H1 (cell line): ENCODE results near the gene PSME1. TPM values are rescaled to one million over a fixed set of nuclear protein-coding genes. Genes with fewer than 3 reads are reported as not detected.

Experiments used
- CTCF ChIA-PET: fragments of 300-600 bp; sonication (Branson Sonifier 250); formaldehyde crosslinking; loops from one replicate; lab custom pipeline; 2021; ENCODE audit not compliant: partially characterized antibody; lab: Charles Lee
- POLR2A ChIA-PET: fragments of 300-600 bp; sonication (Branson Sonifier 250); formaldehyde crosslinking; loops from one replicate; lab custom pipeline; 2021; ENCODE audit warnings: inconsistent platforms; ENCODE audit not compliant: partially characterized antibody; lab: Charles Lee
- DNase-seq, 2 experiments: peaks; one replicate each; pipeline versions ENCODE4 v3.0.0 to v3.0.0-alpha.2; 2010 to 2022; ENCODE audit warnings: low spot score in 2 of 2, low read depth in 1 of 2, mixed read lengths in 1 of 2
- FAIRE-seq: peaks from 2 replicates; lab custom pipeline; 2011; peaks lifted over from hg19 to GRCh38; lab: Jason Lieb, UNC
- H2AFZ ChIP-seq: 2 replicates; pipeline ENCODE4 v1.8.1; 2012; ENCODE audit warnings: low read length, inconsistent platforms
- H2AK5ac ChIP-seq: 2 replicates; pipeline ENCODE4 v1.6.1; 2013; ENCODE audit warnings: low read depth, low read length
- H2BK120ac ChIP-seq: replicated peaks from 2 replicates; pipeline ENCODE3; 2013; ENCODE audit warnings: low read depth, low read length, inconsistent platforms
- H2BK12ac ChIP-seq: 2 replicates; pipeline ENCODE4 v1.6.1; 2013; ENCODE audit warnings: low read depth, low read length
- H2BK15ac ChIP-seq: 2 replicates; pipeline ENCODE4 v1.6.1; 2013; ENCODE audit warnings: low read length
- H2BK20ac ChIP-seq: 2 replicates; pipeline ENCODE4 v1.6.1; 2013; ENCODE audit warnings: low read length
- H2BK5ac ChIP-seq: 2 replicates; pipeline ENCODE4 v1.6.1; 2013; ENCODE audit warnings: low read depth, low read length
- H3K14ac ChIP-seq: 2 replicates; pipeline ENCODE4 v1.6.1; 2013; ENCODE audit warnings: inconsistent platforms; ENCODE audit not compliant: insufficient read length
- H3K18ac ChIP-seq: 2 replicates; pipeline ENCODE4 v1.6.1; 2013; ENCODE audit warnings: low read length; ENCODE audit errors: extremely low read depth
- H3K23ac ChIP-seq: 2 replicates; pipeline ENCODE4 v1.6.1; 2013; ENCODE audit warnings: inconsistent platforms; ENCODE audit not compliant: insufficient read length
- H3K23me2 ChIP-seq: 2 replicates; pipeline ENCODE4 v1.6.1; 2013; ENCODE audit warnings: low read depth, low read length
- H3K27ac ChIP-seq: 2 replicates; pipeline ENCODE4 v1.6.1; 2011; ENCODE audit warnings: low read depth, low read length, inconsistent platforms
- H3K27me3 ChIP-seq, 4 experiments: replicated peaks in 1 of 4; 1 replicate in 1 of 4; 2 replicates in 3 of 4; pipeline versions ENCODE4 v1.6.1 to v1.8.1; 2011 to 2013; ENCODE audit warnings: low read length in 3 of 4, mild to moderate bottlenecking in 3 of 4, inconsistent platforms in 2 of 4, mixed read lengths in 2 of 4, moderate library complexity in 1 of 4; ENCODE audit not compliant: control insufficient read depth in 3 of 4, insufficient read depth in 3 of 4; ENCODE audit errors: extremely low read depth in 1 of 4
- H3K36me3 ChIP-seq, 4 experiments: 2 replicates each; pipeline versions ENCODE4 v1.6.1 to v1.8.1; 2011 to 2013; ENCODE audit warnings: mild to moderate bottlenecking in 4 of 4, low read length in 3 of 4, moderate library complexity in 2 of 4, control low read depth in 1 of 4, inconsistent platforms in 1 of 4; ENCODE audit not compliant: insufficient read depth in 4 of 4, control insufficient read depth in 2 of 4
- H3K4ac ChIP-seq: replicated peaks from 2 replicates; pipeline ENCODE3; 2013; ENCODE audit warnings: low read length, low read depth, mixed read lengths, inconsistent platforms; ENCODE audit not compliant: insufficient read length
- H3K4me1 ChIP-seq, 4 experiments: replicated peaks in 1 of 4; 1 replicate in 1 of 4; 2 replicates in 3 of 4; pipeline versions ENCODE4 v1.6.1 to v1.8.1; 2011 to 2013; ENCODE audit warnings: low read length in 3 of 4, inconsistent platforms in 2 of 4, mixed read lengths in 1 of 4; ENCODE audit not compliant: insufficient read depth in 4 of 4, control insufficient read depth in 3 of 4
- H3K4me2 ChIP-seq, 2 experiments: 2 replicates each; pipeline versions ENCODE4 v1.6.1 to v1.8.1; 2011 to 2013; ENCODE audit warnings: low read depth in 2 of 2, low read length in 2 of 2, control low read depth in 1 of 2, inconsistent platforms in 1 of 2, mild to moderate bottlenecking in 1 of 2; ENCODE audit not compliant: insufficient read depth in 1 of 2
- H3K4me3 ChIP-seq, 4 experiments: fragments of 200-600, 300-600 bp in 1 of 4; sonication (generic), shearing (Covaris generic), sonication (Bioruptor Twin) in 1 of 4; 2 replicates each; pipeline versions ENCODE4 v1.5.1 to v1.8.1; 2011 to 2016; ENCODE audit warnings: low read length in 4 of 4, low read depth in 3 of 4, control low read depth in 2 of 4, inconsistent platforms in 2 of 4, mild to moderate bottlenecking in 2 of 4, mixed read lengths in 1 of 4, moderate library complexity in 1 of 4; ENCODE audit not compliant: insufficient read depth in 2 of 4; ENCODE audit errors: extremely low read depth in 1 of 4
- H3K56ac ChIP-seq: replicated peaks from 2 replicates; pipeline ENCODE3; 2013; ENCODE audit warnings: low read depth, mild to moderate bottlenecking, mixed read lengths, low read length, inconsistent platforms; ENCODE audit not compliant: insufficient read length
- H3K79me1 ChIP-seq: 2 replicates; pipeline ENCODE4 v1.6.1; 2013; ENCODE audit warnings: low read depth, low read length, control low read depth
- H3K79me2 ChIP-seq, 2 experiments: 2 replicates each; pipeline versions ENCODE4 v1.6.1 to v1.8.1; 2012 to 2013; ENCODE audit warnings: low read length in 2 of 2, mild to moderate bottlenecking in 2 of 2, inconsistent platforms in 1 of 2; ENCODE audit not compliant: insufficient read depth in 2 of 2, control insufficient read depth in 1 of 2
- H3K9ac ChIP-seq, 4 experiments: replicated peaks in 1 of 4; 1 replicate in 1 of 4; 2 replicates in 3 of 4; pipeline versions ENCODE4 v1.6.1 to v1.8.1; 2011 to 2013; ENCODE audit warnings: low read depth in 3 of 4, low read length in 3 of 4, control low read depth in 2 of 4, mild to moderate bottlenecking in 2 of 4, moderate library complexity in 2 of 4, inconsistent platforms in 1 of 4; ENCODE audit errors: extremely low read depth in 1 of 4
- H3K9me3 ChIP-seq, 2 experiments: 2 replicates each; pipeline versions ENCODE4 v1.6.1 to v1.8.1; 2012 to 2013; ENCODE audit warnings: mild to moderate bottlenecking in 2 of 2, moderate library complexity in 2 of 2, control low read depth in 1 of 2, inconsistent platforms in 1 of 2, low read depth in 1 of 2, low read length in 1 of 2, mixed read lengths in 1 of 2; ENCODE audit not compliant: insufficient read depth in 2 of 2
- H4K20me1 ChIP-seq, 2 experiments: replicated peaks in 1 of 2; 2 replicates each; pipeline versions ENCODE3 to v1.8.1; 2011 to 2013; ENCODE audit warnings: inconsistent platforms in 2 of 2, low read length in 2 of 2, mild to moderate bottlenecking in 1 of 2; ENCODE audit not compliant: insufficient read depth in 2 of 2, control insufficient read depth in 1 of 2
- H4K5ac ChIP-seq: 2 replicates; pipeline ENCODE4 v1.6.1; 2013; ENCODE audit warnings: low read length, low read depth, mixed read lengths, inconsistent platforms; ENCODE audit not compliant: insufficient read length
- H4K8ac ChIP-seq: 2 replicates; pipeline ENCODE4 v1.8.0; 2013; ENCODE audit warnings: mild to moderate bottlenecking, moderate library complexity, low read length, inconsistent platforms; ENCODE audit not compliant: insufficient read depth; ENCODE audit errors: extremely low read depth
- H4K91ac ChIP-seq: replicated peaks from 2 replicates; pipeline ENCODE3; 2013; ENCODE audit warnings: low read length, mixed read lengths, inconsistent platforms; ENCODE audit not compliant: insufficient read length
- ASH2L ChIP-seq: fragments of 200-600, 300-600 bp; sonication (generic); IDR thresholded peaks from one replicate; pipeline ENCODE4 v1.7.1; 2017; ENCODE audit warnings: low read length
- BACH1 ChIP-seq: IDR thresholded peaks from 2 replicates; pipeline ENCODE4 v1.6.1; 2012; ENCODE audit warnings: low read length, improper control_type of control experiment
- CBX5 ChIP-seq: fragments of 300-800, 300-1000 bp; sonication (generic); IDR thresholded peaks from 2 replicates; pipeline ENCODE4 v1.7.1; 2016; ENCODE audit warnings: antibody characterized with exemption, low read length, low read depth
- CBX8 ChIP-seq: fragments of 300-800, 300-1000 bp; sonication (generic); IDR thresholded peaks from 2 replicates; pipeline ENCODE4 v1.7.1; 2016; ENCODE audit warnings: low read depth, low read length, borderline replicate concordance
- EZH2 ChIP-seq: fragments of 200-600 bp; sonication (generic); IDR thresholded peaks from 2 replicates; pipeline ENCODE4 v1.7.1; 2012; ENCODE audit warnings: low read depth, mild to moderate bottlenecking, moderate library complexity, low read length, inconsistent platforms; ENCODE audit not compliant: severe bottlenecking
- GABPA ChIP-seq: IDR thresholded peaks from 2 replicates; pipeline ENCODE4 v1.6.1; 2011; ENCODE audit warnings: mild to moderate bottlenecking, low read length, moderate library complexity, borderline replicate concordance; ENCODE audit not compliant: insufficient read depth
- HDAC6 ChIP-seq: IDR thresholded peaks from one replicate; pipeline ENCODE4 v1.7.1; 2012; ENCODE audit warnings: low read depth, mild to moderate bottlenecking, inconsistent platforms, low read length, moderate library complexity
- KDM1A ChIP-seq: fragments of 200-600, 300-600 bp; sonication (generic); IDR thresholded peaks from 2 replicates; pipeline ENCODE4 v1.7.1; 2016; ENCODE audit warnings: mild to moderate bottlenecking, low read length, borderline replicate concordance
- PHF8 ChIP-seq: fragments of 200-600 bp; sonication (generic); conservative IDR thresholded peaks from 2 replicates; pipeline ENCODE4 v1.7.1; 2012; ENCODE audit warnings: low read depth, mild to moderate bottlenecking, inconsistent platforms, low read length, moderate library complexity
- SIN3A ChIP-seq, 2 experiments: IDR thresholded peaks in 1 of 2; conservative IDR thresholded peaks in 1 of 2; 2 replicates each; pipeline ENCODE4 v1.6.1; 2011 to 2012; ENCODE audit warnings: low read length in 2 of 2, improper control_type of control experiment in 1 of 2, low read depth in 1 of 2, mild to moderate bottlenecking in 1 of 2
- TAF7 ChIP-seq: optimal IDR thresholded peaks from 2 replicates; pipeline ENCODE3; 2011; ENCODE audit warnings: low read depth, mild to moderate bottlenecking, inconsistent platforms, low read length, moderate library complexity, borderline replicate concordance
- USF2 ChIP-seq: IDR thresholded peaks from 2 replicates; pipeline ENCODE4 v1.6.1; 2011; ENCODE audit warnings: low read length, improper control_type of control experiment
- WGBS, 2 experiments: shearing (Covaris generic) in 1 of 2; methylation state at CpG; one replicate each; pipeline versions ENCODE4 v1.1.6 to v1.1.7; 2013 to 2015; ENCODE audit warnings: low lambda C conversion rate in 2 of 2, mixed read lengths in 2 of 2, inconsistent platforms in 1 of 2, low coverage in 1 of 2, missing lambda C conversion rate in 1 of 2; ENCODE audit not compliant: insufficient replicate concordance in 2 of 2, insufficient coverage in 1 of 2, insufficient read length in 1 of 2; ENCODE audit errors: extremely low coverage in 1 of 2, missing lambda C conversion rate in 1 of 2; 5-methylcytosine and 5-hydroxymethylcytosine counted together
- polyA plus RNA-seq, 7 experiments: library from polyadenylated mRNA; depleted of rRNA in 3 of 7; stranded (reverse) in 5 of 7; unstranded in 2 of 7; fragments of >200 nt in 5 of 7; fragments of 200-250 nt in 2 of 7; gene quantifications; 1 replicate in 5 of 7; 2 replicates in 1 of 7; 4 replicates in 1 of 7; pipeline versions ENCODE4 v1.2.1 to v1.2.3, GENCODE V29; 2011 to 2013; ENCODE audit warnings: missing spikeins in 2 of 7, mixed read lengths in 2 of 7
- total RNA-seq: library from RNA; stranded (reverse); fragmentation: NEBNext Ultra II Directional; extraction: Animal tissue kit (Norgen Biotek cat#: 25700); gene quantifications from 2 replicates; pipeline ENCODE4 v1.2.1, GENCODE V29; 2021

The PSME1 gene
- total and polyA plus RNA-seq, 2 of the 8 experiments (the other 6 are each of a cell fraction or from before 2014, with no cell fraction given), result 74.9 to 85.9 TPM

GRCh38 chr14:24150567-24150966 lies 14.6 kb downstream of the PSME1 start:
- H3K4me1 ChIP-seq, result peaks cover 0 to 10% (median 6%) of the 10 kb centered on the region in 4 experiments; a peak in 5 of 7 replicates
- H3K79me1 ChIP-seq, result peaks cover 9% of the 10 kb centered on the region; the same call in 1 of the 2 replicates
- DNase-seq (no peak), FAIRE-seq (no peak)
- H2AFZ ChIP-seq, result no peak overlapping the region
- H3K14ac ChIP-seq, result no peak overlapping the region
- H3K9ac ChIP-seq, result no peak overlapping the region
- H2BK5ac ChIP-seq, result no peak overlapping the region
- H4K5ac ChIP-seq, result no peak overlapping the region
- no peak overlapping the region for H2BK120ac ChIP-seq
- H3K27ac ChIP-seq, result no peak overlapping the region
- H3K27me3 ChIP-seq, result no peaks in the 10 kb centered on the region; a peak in 1 of 7 replicates
- H3K23me2 ChIP-seq, result peaks cover 10% of the 10 kb centered on the region
- H3K18ac ChIP-seq, result no peak overlapping the region
- CTCF ChIA-PET, result interaction anchor here (0.6 to 3.4 kb wide), 9 partner anchors 7 to 161 kb away, joined by 3 to 26 read pairs (median 4); partner anchors contain the start of genes EMC9, IRF9, PCK2 and PSME1
- peaks cover 0 to 25% of the 10 kb centered on the region in 2 experiments; a peak in 3 of 4 replicates for H3K79me2 ChIP-seq
- no peak overlapping the region for H3K56ac ChIP-seq
- peaks cover 0 to 23% of the 10 kb centered on the region in 2 experiments for H4K20me1 ChIP-seq
- H4K8ac ChIP-seq, result no peak overlapping the region; the same call in 1 of the 2 replicates
- H3K36me3 ChIP-seq, result peaks cover 21 to 42% (median 40%) of the 10 kb centered on the region in 4 experiments
- H2BK12ac ChIP-seq, result no peak overlapping the region
- POLR2A ChIA-PET, result interaction anchor here (0.6 to 9.6 kb wide), 13 partner anchors 9 to 733 kb away, joined by 3 to 86 read pairs (median 5); partner anchors contain the start of genes DCAF11, EMC9, IRF9 and NRL
- H2BK20ac ChIP-seq, result no peak overlapping the region
- no peak overlapping the region for H3K23ac ChIP-seq
- H3K9me3 ChIP-seq, result no peaks in the 10 kb centered on the region
- no peak overlapping the region for H4K91ac ChIP-seq
- H3K4me3 ChIP-seq, result no peak overlapping the region
- H2BK15ac ChIP-seq, result no peak overlapping the region
- 93% methylated on average over 9 of the region's 9 CpGs; no CpG with 5 or more reads in 1 of the 2 experiments for WGBS, 2 experiments
- H3K4ac ChIP-seq, result no peak overlapping the region
- no peak overlapping the region for H3K4me2 ChIP-seq
- H2AK5ac ChIP-seq, result no peak overlapping the region
- no peak for TF ChIP-seq KDM1A
- no peak for TF ChIP-seq SIN3A (conservative IDR thresholded peaks at IDR 0.05 in 1 of 2, IDR thresholded peaks at IDR 0.05 in 1 of 2; ENCODE audit: low read depth in 1 of 2, low read length in 2 of 2)
- TF ChIP-seq PHF8, result no peak
- no peak for TF ChIP-seq GABPA
- no peak for TF ChIP-seq ASH2L
- TF ChIP-seq HDAC6, result no peak
- TF ChIP-seq USF2, result no peak
- no peak for TF ChIP-seq CBX5
- TF ChIP-seq CBX8, result no peak
- TF ChIP-seq BACH1, result no peak
- TF ChIP-seq EZH2, result no peak
- TF ChIP-seq TAF7, result no peak
